GM10266 (cell line): Measurements from ENCODE around the gene ABCC10.
A peak's percentile ranks its signal among the peaks of the same experiment; 100 is the strongest.
"Not testable (repeated sequence)": the region's sequence is repeated elsewhere in the genome, so short reads cannot be mapped to it uniquely, and the experiment has no call there.

Experiments
- DNase-seq: peaks from one replicate; pipeline ENCODE4 v3.0.0; 2012; ENCODE audit errors: extremely low spot score
- TF ChIP-seq, protein P1 (sequence below): IDR thresholded peaks from 2 replicates; pipeline ENCODE4 v1.5.1; 2012; ENCODE audit warnings: mild to moderate bottlenecking, low read depth; ENCODE audit not compliant: control insufficient read depth, insufficient read depth; ENCODE audit errors: missing control alignments

Gene ABCC10

GRCh38 chr6:43427406-43428111 lies at the start of gene ABCC10:
Gene ABCC10, plus strand, starts transcription at chr6:43427541. Its CDS starts 438 bp downstream, at chr6:43427979.
- TF ChIP-seq, protein P1, sequence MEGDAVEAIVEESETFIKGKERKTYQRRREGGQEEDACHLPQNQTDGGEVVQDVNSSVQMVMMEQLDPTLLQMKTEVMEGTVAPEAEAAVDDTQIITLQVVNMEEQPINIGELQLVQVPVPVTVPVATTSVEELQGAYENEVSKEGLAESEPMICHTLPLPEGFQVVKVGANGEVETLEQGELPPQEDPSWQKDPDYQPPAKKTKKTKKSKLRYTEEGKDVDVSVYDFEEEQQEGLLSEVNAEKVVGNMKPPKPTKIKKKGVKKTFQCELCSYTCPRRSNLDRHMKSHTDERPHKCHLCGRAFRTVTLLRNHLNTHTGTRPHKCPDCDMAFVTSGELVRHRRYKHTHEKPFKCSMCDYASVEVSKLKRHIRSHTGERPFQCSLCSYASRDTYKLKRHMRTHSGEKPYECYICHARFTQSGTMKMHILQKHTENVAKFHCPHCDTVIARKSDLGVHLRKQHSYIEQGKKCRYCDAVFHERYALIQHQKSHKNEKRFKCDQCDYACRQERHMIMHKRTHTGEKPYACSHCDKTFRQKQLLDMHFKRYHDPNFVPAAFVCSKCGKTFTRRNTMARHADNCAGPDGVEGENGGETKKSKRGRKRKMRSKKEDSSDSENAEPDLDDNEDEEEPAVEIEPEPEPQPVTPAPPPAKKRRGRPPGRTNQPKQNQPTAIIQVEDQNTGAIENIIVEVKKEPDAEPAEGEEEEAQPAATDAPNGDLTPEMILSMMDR = peak; percentile 31
- DNase-seq = peak; percentile 96

GRCh38 chr6:43377710-43378229 lies 49.6 kb upstream of the ABCC10 start:
- no peak for DNase-seq
- TF ChIP-seq, protein P1 = no peak

DNA sequence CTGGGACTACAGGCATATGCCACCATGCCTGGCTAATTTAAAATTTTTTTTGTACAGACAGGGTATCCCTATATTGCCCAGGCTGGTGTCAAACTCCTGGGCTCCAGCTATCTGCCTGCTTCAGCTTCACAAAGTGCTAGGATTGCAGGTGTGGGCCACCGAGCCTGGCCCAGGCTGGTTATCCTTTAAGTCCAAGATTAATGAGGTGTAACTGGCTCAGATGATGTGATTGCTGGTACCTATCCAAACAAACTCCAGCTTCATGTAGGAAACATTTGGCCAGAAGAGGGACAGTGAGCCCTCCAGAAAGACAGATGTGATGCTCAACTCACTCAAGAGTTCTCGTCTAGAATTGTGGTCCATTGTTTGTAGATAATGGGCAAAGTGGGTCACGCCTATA lies 48.7 kb upstream of the ABCC10 start:
- TF ChIP-seq, protein P1 = no peak
- no peak for DNase-seq

DNA sequence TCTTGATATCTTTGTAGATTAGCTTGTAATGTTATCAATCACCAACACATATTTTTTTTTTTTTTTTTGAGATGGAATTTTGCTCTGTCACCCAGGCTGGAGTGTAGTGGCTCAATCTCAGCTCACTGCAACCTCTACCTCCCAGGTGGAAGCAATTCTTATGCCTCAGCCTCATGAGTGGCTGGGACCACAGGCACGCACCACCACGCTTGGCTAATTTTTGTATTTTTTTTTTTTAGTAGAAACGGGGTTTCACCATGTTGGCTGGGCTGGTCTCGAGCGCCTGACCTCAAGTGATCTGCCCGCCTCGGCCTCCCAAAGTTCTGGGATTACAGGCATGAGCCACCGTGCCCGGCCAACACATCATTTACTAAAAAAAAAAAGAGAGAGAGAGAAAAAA lies 46.5 kb upstream of the ABCC10 start:
- not testable (repeated sequence) for DNase-seq

DNA sequence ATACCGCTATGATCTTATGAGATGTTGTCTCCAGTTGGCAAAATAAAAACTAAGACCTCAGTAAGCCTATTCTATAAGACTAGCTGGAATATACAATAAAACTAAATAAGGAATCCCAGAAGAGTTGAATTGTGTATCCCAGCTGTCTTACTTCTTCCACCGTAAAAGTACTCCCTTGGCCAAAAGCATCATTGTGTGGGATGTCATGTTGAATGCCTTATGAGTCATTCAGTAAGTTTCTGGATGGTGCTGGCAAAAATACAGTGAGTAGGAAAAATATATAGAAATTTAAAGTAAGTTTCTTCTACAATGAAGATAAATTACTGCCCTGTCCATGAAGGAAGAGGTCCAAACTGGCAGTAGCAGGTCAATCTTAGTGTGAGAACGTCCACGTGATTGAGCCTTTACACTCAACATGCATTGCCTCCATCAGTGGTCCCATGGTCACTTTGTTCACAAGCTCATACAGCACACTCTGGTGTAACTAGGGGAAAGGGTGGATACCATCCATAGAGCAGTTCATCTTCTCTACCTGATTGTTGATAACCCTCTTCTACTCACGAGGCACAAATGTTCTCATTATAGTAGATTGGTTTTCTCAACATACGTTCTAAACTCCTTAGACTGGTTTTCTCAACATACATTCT lies 44.2 kb upstream of the ABCC10 start:
- DNase-seq = no peak

GRCh38 chr6:43386492-43386891 lies 40.8 kb upstream of the ABCC10 start:
- TF ChIP-seq, protein P1 = no peak
- no peak for DNase-seq

More for the DNA sequence above, 44.2 kb upstream of the ABCC10 start:
- TF ChIP-seq, protein P1 = no peak

DNA sequence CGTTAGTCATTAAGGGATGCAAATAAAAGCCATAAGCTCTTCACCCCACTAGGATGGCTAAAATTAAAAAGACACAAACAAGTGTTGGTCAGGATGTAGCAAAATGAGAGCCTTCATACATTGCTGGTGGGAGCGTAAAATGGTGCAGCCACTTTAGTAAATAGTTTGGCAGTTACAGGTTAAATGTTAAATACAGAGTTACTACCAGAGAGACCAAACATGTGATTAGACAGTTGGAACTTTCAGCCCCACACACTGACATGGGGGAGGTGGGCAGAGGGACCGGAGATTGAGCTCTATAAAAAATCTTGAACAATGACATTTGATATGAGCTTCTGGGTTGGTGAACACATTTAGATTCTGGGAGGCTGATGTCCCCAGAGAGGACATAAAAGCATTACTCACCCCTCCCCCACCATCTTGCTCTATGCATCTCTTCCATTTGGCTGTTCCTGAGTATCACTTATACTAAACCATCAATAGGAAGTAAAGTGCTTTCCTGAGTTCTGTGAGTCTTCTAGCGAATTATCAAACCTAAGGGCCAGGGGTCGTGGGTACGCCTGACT lies 37.5 kb upstream of the ABCC10 start:
- DNase-seq = no peak
- TF ChIP-seq, protein P1 = no peak

DNA sequence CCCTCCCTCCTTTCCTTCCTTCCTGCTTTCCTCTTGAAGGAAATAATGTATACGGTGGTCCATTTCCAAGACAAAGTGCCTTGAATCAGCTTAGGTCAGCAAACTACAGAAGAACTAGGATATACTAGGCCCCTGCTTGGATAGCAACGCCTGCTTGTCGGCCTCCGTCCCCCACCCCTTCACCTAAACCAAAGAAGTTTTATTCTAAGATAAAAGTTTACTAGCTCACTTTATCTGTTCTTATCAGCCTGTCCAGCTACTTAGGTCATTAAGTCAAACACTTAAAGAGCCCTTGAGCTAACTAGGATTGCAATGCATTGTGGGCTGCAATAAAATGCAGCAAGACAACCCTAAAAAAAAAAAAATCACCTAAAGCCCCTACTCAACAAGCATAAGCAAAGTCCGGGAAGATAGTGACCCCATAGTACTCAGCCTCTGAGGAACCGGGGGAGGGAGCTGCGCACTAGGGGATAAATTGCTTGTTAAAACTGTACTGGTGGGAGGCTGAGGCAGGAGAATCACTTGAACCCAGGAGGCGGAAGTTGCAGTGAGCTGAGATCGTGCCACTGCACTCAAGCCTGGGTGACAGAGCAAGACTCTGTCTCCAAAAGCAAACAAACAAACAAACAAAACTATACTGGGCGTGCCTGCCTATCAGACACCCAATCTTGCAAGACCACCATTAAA lies 36.4 kb upstream of the ABCC10 start:
- DNase-seq = not testable (repeated sequence)
